Small intestine (tissue), 7 donors: ENCODE data around the gene TRIO. TPM values are rescaled to one million over a fixed set of nuclear protein-coding genes. Genes with fewer than 3 reads are reported as not detected.

ENCODE experiments used
- DNase-seq, 2 donors: peaks; one replicate each; pipeline versions ENCODE4 v3.0.0 to v3.0.0-alpha.2; 2013
- FAIRE-seq: peaks from 2 replicates; lab custom pipeline; 2012; peaks lifted over from hg19 to GRCh38; lab: Jason Lieb, UNC
- H3K27ac ChIP-seq, 3 donors: one replicate each; pipeline ENCODE4 v1.5.1; 2013; ENCODE audit warnings: low read length in 2 of 3, mild to moderate bottlenecking in 2 of 3, control low read depth in 1 of 3, inconsistent platforms in 1 of 3, low read depth in 1 of 3, moderate library complexity in 1 of 3
- H3K27me3 ChIP-seq, 3 donors: one replicate each; pipeline ENCODE4 v1.6.1; 2013; ENCODE audit warnings: low read length in 3 of 3, inconsistent platforms in 1 of 3; ENCODE audit not compliant: control insufficient read depth in 3 of 3, insufficient read depth in 3 of 3
- H3K36me3 ChIP-seq, 3 donors: one replicate each; pipeline ENCODE4 v1.6.1; 2013; ENCODE audit warnings: low read length in 3 of 3, inconsistent platforms in 1 of 3, low read depth in 1 of 3, mild to moderate bottlenecking in 1 of 3, moderate library complexity in 1 of 3; ENCODE audit not compliant: control insufficient read depth in 3 of 3, insufficient read depth in 2 of 3
- H3K4me1 ChIP-seq, 3 donors: one replicate each; pipeline ENCODE4 v1.6.1; 2013; ENCODE audit warnings: low read length in 2 of 3, inconsistent platforms in 1 of 3, low read depth in 1 of 3, mild to moderate bottlenecking in 1 of 3, moderate library complexity in 1 of 3; ENCODE audit not compliant: control insufficient read depth in 3 of 3, insufficient read depth in 2 of 3
- H3K4me3 ChIP-seq, 3 donors: one replicate each; pipeline ENCODE4 v1.5.1; 2013; ENCODE audit warnings: low read length in 3 of 3, control low read depth in 1 of 3, inconsistent platforms in 1 of 3, low read depth in 1 of 3, mild to moderate bottlenecking in 1 of 3, moderate library complexity in 1 of 3
- H3K9me3 ChIP-seq, 2 donors: one replicate each; pipeline ENCODE4 v1.6.1; 2013; ENCODE audit warnings: low read depth in 1 of 2, low read length in 1 of 2; ENCODE audit not compliant: control insufficient read depth in 2 of 2, insufficient read depth in 1 of 2
- WGBS, 3 donors: extraction: QIAGEN DNeasy Blood & Tissue Kit; methylation state at CpG; one replicate each; pipeline ENCODE4 v1.1.7; 2013; 5-methylcytosine and 5-hydroxymethylcytosine counted together
- polyA plus RNA-seq, 4 donors: library from polyadenylated mRNA; stranded (reverse) in 3 of 4; unstranded in 1 of 4; fragments of 200-250 nt in 3 of 4; fragments of 120-200 nt in 1 of 4; gene quantifications; one replicate each; pipeline versions ENCODE4 v1.2.1 to v1.2.3, GENCODE V29; 2013
- donor health status: healthy with polysubstance abuse.
- donor health status: control.
- donor health status: control.
- donor health status: Bipolar disorder and iron deficiency.
- donor health status: healthy.

The TRIO gene
- polyA plus RNA-seq, 4 donors = 13.2 to 50.8 (median 23.3) TPM

GRCh38 chr5:14261856-14262611 is 118.9 kb downstream of the TRIO start:
- WGBS, 3 donors = 91 to 92% (median 91%) methylated on average over 12 of the region's 12 CpGs

DNA sequence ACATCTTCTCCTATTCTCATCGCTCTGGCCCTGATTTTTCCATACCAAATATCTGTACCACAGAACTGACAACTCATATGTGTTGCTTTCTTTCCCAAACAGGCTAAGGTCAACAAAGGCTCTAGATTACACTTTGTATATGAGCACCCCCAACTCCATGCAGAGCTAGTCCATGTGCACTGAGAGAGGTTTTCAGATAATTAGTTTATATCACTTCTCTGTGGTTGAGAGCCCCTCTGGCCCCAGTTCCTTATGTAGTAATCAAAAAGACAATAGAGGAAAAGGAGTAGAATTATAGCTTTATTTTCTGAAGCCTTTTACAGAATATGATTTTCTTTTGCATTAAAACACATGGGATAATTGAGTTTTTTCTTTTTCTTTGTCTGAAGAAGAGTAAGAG is 120.0 kb downstream of the TRIO start:
- no peak for DNase-seq
- Histone ChIP-seq H3K9me3 (no peaks in the 10 kb centered on the region), H3K27me3 (no peaks in the 10 kb centered on the region), H3K4me1 (peaks cover 0 to 8% (median 0%) of the 10 kb centered on the region in 3 donors), H3K27ac (no peak overlapping the region), H3K4me3 (no peak overlapping the region), H3K36me3 (no peaks in the 10 kb centered on the region)
- FAIRE-seq = no peak
- 92 to 97% (median 93%) methylated on average over 1 of the region's 1 CpG for WGBS, 3 donors

More at GRCh38 chr5:14261856-14262611, 118.9 kb downstream of the TRIO start:
- no peak overlapping the region for H3K27ac ChIP-seq
- H3K27me3 ChIP-seq = no peaks in the 10 kb centered on the region
- no peak overlapping the region for H3K4me3 ChIP-seq
- no peaks in the 10 kb centered on the region for H3K9me3 ChIP-seq
- DNase-seq (no peak), FAIRE-seq (no peak)
- H3K4me1 ChIP-seq = peaks cover 0 to 9% (median 0%) of the 10 kb centered on the region in 3 donors
- no peaks in the 10 kb centered on the region for H3K36me3 ChIP-seq

GRCh38 chr5:14263699-14264098 is 120.6 kb downstream of the TRIO start:
- whole genome bisulfite sequencing, 3 donors = 69 to 73% (median 72%) methylated on average over 2 of the region's 2 CpGs
- FAIRE-seq = no peak
- H3K36me3 ChIP-seq = no peaks in the 10 kb centered on the region
- no peak overlapping the region for H3K27ac ChIP-seq
- H3K9me3 ChIP-seq = no peaks in the 10 kb centered on the region
- no peak for DNase-seq
- H3K4me3 ChIP-seq = no peak overlapping the region
- peaks cover 0 to 11% (median 0%) of the 10 kb centered on the region in 3 donors for H3K4me1 ChIP-seq
- H3K27me3 ChIP-seq = no peaks in the 10 kb centered on the region

DNA sequence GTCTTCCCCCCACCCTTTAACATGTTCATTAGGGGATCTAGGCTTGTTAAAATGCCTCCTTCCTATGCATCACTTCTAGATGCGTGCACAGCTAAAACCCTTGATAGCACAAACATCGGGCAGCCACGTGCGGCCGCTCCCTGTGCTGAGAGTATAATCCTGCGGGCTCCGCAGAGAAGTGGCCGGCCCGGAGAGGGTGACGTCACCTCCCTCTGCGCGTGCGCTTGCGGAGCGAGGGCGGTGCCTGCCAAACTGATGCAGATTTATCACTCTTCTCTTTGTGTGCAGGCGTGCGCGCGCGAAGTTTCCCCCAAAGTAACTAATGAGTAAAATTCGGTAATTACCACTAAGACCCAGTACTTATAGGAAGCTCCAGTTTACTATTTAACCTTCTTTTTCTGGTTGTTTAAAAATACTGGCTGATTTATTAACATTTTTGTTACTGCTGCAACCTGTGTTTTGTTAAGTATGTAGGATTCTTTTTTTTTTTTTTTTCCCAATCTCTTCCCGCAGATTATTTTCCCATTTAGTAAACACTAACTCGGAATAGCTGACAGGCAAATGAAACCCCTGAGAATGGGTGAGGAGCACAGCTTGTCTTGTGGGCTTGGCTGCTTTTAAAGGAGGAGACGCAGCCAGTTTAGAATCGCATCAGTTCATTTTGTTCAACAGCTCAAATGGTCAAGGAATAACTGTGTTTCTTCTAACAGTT is 121.6 kb downstream of the TRIO start:
- Histone ChIP-seq H3K36me3 (no peaks in the 10 kb centered on the region), H3K9me3 (no peaks in the 10 kb centered on the region), H3K4me3 (peak overlapping the region in 1 of 3 donors; percentile 24), H3K27me3 (no peaks in the 10 kb centered on the region), H3K27ac (peak overlapping the region in 2 of 3 donors; percentile 44 to 55), H3K4me1 (peaks cover 0 to 15% (median 7%) of the 10 kb centered on the region in 3 donors)
- 4 to 9% (median 5%) methylated on average over 26 of the region's 26 CpGs for WGBS, 3 donors
- DNase-seq (peak; percentile 92 to 95), FAIRE-seq (no peak)

- FAIRE-seq (no peak), DNase-seq (no peak)
- Histone ChIP-seq H3K27me3 (no peaks in the 10 kb centered on the region), H3K4me1 (peaks cover 0 to 16% (median 9%) of the 10 kb centered on the region in 3 donors), H3K4me3 (no peak overlapping the region), H3K36me3 (no peaks in the 10 kb centered on the region), H3K27ac (no peak overlapping the region), H3K9me3 (no peaks in the 10 kb centered on the region)
- WGBS, 3 donors = 75 to 89% (median 87%) methylated on average over 2 of the region's 2 CpGs
Observed at GRCh38 chr5:14265570-14265969, 122.4 kb downstream of the TRIO start.

DNA sequence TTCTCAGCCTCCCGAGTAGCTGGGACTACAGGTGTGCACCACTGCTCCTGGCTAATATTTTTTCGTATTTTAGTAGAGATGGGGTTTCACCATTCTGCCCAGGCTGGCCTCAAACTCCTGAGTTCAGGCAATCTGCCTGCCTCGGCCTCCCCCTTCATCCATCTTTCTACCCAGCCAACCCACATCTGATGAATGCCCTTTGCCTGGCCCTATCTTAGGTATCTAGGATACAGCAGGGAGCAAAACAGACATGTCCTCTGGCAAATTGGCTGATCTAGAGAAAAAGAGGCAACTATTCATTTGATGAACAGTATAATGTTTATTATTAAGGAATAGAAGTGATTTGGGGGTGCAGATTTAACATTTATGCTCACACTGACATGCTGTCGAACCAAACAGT is 123.0 kb downstream of the TRIO start:
- Histone ChIP-seq H3K27me3 (no peaks in the 10 kb centered on the region), H3K27ac (no peak overlapping the region)

DNA sequence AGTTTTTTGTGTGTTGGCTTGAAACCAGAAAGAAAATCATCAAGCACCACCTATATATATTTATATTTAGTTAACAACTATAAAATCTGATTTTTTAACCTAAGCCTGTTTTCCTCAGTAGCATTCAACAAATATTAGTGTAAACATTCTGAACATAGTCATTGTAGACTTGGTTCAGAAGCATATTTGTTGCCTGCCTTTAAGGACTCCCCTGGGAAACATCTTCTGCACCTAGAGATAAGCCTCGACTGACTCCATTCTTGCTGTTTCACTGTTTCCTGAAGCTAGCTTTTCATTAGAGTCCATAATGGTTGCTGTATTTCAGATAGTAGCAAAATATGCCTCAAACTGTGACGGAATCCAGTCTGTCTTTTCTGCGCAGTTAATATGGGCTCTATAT is 123.5 kb downstream of the TRIO start:
- Histone ChIP-seq H3K27ac (no peak overlapping the region), H3K27me3 (no peaks in the 10 kb centered on the region), H3K4me1 (peaks cover 0 to 12% (median 9%) of the 10 kb centered on the region in 3 donors), H3K4me3 (no peak overlapping the region), H3K36me3 (peaks cover 0 to 4% (median 0%) of the 10 kb centered on the region in 3 donors), H3K9me3 (no peaks in the 10 kb centered on the region)
- DNase-seq (no peak), FAIRE-seq (no peak)
- 38 to 58% (median 44%) methylated on average over 3 of the region's 3 CpGs for WGBS, 3 donors

More for the DNA sequence above, 123.0 kb downstream of the TRIO start:
- Histone ChIP-seq H3K4me1 (peaks cover 0 to 13% (median 9%) of the 10 kb centered on the region in 3 donors), H3K36me3 (peaks cover 0 to 1% (median 0%) of the 10 kb centered on the region in 3 donors), H3K4me3 (no peak overlapping the region), H3K9me3 (no peaks in the 10 kb centered on the region)
- DNase-seq (no peak), FAIRE-seq (no peak)
- WGBS, 3 donors = 81 to 87% (median 85%) methylated on average over 4 of the region's 4 CpGs

- H3K36me3 ChIP-seq = peaks cover 0 to 4% (median 0%) of the 10 kb centered on the region in 3 donors
- DNase-seq (no peak), FAIRE-seq (no peak)
- H3K9me3 ChIP-seq = no peaks in the 10 kb centered on the region
- H3K4me3 ChIP-seq = no peak overlapping the region
- no peak overlapping the region for H3K27ac ChIP-seq
- H3K4me1 ChIP-seq = peaks cover 0 to 12% (median 9%) of the 10 kb centered on the region in 3 donors
- H3K27me3 ChIP-seq = no peaks in the 10 kb centered on the region
- 65 to 76% (median 71%) methylated on average over 5 of the region's 5 CpGs for WGBS, 3 donors
Observed at GRCh38 chr5:14267166-14267838, 124.2 kb downstream of the TRIO start.
